Measurements from ENCODE around the gene NFKB2.

Gene NFKB2

DNA sequence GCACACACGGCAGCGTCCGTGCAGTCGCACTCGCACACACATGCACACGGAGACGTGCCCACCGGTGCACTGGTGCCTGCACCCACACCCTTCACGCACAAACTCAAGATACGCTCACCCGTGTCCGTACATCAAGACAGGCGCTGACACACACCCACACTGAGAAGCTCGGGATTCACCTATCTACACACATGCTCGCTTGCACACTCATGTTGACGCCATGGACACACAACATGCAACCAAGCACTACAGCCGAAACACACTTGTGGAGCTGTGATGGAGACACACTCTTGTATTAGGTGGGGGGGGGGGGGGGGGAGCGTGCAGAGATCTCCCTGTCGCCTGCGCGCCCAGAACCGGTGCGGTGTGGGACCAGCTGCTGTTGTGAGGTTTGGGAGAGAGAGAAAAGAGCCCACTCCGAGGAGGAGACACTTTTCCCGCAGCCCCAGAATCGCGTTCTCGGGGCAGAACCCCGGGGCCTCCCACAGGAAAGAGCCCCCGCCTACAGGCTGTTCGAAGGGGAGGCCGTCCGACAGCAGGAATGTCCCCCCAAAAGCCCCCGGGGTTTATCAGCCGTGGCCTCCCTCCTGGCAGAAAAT, 605 bp upstream of the NFKB2 start:
- DNase-seq (ENCODE audit: low spot score), result peak; percentile 42

DNA sequence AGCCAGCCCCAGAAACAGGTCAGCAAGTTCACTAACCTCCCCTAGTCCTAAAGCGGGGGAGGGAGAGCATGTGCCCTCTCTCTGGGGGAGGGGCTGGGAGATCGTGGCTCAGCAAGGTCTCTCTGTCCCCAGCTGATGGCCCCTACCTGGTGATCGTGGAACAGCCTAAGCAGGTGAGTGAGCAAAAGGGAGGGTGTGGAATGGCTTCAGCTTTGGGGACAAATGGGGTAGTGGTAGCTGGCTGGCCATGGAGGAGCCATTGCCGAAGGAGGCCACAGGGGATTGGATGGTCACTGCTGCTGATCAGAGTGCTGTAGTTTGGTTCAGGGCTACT, 779 bp downstream of the NFKB2 start:
- DNase-seq (ENCODE audit: low spot score), result no peak

- DNase-seq (ENCODE audit: low spot score), result no peak
Observed at GRCh38 chr10:102396730-102397151, 1.2 kb downstream of the NFKB2 start.

GRCh38 chr10:102397222-102398171, 2.0 kb downstream of the NFKB2 start:
- DNase-seq (ENCODE audit: low spot score), result no peak

GRCh38 chr10:102398172-102399020, 2.9 kb downstream of the NFKB2 start:
- DNase-seq (ENCODE audit: low spot score), result no peak

DNA sequence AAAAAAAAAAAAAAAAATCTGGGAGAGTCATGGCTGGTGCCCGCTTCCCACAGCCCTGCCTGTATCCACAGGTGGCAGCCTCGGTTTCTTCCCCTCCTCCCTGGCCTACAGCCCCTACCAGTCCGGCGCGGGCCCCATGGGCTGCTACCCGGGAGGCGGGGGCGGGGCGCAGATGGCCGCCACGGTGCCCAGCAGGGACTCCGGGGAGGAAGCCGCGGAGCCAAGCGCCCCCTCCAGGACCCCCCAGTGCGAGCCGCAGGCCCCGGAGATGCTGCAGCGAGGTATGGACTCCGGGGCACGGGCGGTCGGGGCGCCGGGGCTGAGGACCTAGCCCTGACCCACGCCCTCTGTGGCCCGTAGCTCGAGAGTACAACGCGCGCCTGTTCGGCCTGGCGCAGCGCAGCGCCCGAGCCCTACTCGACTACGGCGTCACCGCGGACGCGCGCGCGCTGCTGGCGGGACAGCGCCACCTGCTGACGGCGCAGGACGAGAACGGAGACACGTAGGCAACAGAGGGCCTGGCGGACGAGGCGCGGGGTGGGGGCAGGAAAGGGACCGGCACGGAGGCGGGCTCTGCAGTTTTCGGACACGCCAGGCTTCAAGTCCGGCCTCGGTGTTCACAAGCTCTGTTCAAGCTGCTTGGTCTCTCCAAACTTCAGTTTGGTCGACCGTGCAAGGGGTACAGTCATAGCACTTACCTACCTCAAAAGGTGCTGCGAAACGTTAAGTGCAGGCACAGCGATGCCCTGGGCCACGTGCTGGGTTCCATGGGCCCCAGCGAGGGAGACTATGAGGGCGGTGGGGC, 3.9 kb downstream of the NFKB2 start:
- DNase-seq (ENCODE audit: low spot score), result peak; percentile 93

DNA sequence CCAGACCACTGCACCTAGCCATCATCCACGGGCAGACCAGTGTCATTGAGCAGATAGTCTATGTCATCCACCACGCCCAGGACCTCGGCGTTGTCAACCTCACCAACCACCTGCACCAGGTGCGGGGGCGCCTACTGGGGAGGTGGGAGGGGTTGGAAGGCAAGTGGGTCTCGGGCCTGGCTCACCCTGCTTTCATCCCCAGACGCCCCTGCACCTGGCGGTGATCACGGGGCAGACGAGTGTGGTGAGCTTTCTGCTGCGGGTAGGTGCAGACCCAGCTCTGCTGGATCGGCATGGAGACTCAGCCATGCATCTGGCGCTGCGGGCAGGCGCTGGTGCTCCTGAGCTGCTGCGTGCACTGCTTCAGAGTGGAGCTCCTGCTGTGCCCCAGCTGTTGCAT, 4.6 kb downstream of the NFKB2 start:
- no peak for DNase-seq (ENCODE audit: low spot score)

GRCh38 chr10:102400598-102401341, 5.3 kb downstream of the NFKB2 start:
- no peak for DNase-seq (ENCODE audit: low spot score)

DNA sequence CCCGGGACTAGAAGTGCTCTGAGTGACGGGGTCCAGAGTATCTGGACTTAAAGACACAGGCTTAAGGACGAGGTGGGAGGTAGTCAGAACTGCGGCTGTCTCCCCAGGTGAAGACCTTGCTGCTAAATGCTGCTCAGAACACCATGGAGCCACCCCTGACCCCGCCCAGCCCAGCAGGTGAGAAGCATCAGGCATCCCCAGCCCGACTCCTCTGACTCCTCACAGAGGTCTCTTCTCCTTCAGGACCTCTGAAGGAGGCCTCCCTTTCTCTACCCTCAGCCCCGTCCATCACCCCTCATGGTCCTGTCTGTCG, 5.8 kb downstream of the NFKB2 start:
- DNase-seq (ENCODE audit: low spot score), result no peak

DNA sequence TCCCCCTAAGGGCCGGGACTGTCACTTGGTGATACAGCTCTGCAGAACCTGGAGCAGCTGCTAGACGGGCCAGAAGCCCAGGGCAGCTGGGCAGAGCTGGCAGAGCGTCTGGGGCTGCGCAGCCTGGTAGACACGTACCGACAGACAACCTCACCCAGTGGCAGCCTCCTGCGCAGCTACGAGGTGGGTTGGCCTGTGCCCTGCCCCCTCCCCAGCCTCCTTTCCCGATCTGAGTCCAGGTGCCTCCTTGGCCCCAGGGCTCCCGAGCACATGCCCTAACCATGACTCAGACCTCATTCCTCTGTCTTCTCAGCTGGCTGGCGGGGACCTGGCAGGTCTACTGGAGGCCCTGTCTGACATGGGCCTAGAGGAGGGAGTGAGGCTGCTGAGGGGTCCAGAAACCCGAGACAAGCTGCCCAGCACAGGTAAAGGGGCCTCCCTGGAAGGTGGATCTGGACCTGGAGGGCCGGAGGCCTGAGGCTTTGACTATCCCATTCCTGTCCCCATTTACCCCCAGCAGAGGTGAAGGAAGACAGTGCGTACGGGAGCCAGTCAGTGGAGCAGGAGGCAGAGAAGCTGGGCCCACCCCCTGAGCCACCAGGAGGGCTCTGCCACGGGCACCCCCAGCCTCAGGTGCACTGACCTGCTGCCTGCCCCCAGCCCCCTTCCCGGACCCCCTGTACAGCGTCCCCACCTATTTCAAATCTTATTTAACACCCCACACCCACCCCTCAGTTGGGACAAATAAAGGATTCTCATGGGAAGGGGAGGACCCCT, 6.4 kb downstream of the NFKB2 start:
- DNase-seq (ENCODE audit: low spot score), result no peak

DNA sequence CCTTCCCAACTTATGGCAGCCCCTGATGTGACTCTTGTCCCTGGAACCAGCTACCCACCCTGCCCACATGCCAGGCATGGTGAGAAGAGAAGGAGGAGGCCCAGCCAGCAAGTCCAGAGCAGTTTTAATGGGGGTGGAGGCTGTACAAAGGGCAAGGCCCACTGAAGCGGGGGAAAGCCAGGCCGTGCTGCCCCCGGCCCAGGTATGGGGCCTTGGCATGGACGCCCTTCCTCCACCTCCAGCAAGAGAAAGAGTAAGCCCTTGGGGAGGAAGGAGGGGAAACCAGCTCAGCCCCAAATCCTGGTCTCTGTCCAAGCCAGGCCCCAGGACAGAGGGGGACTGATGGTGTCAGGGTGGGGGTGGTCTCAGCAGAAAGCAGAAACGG, 7.0 kb downstream of the NFKB2 start:
- no peak for DNase-seq (ENCODE audit: low spot score)

DNA sequence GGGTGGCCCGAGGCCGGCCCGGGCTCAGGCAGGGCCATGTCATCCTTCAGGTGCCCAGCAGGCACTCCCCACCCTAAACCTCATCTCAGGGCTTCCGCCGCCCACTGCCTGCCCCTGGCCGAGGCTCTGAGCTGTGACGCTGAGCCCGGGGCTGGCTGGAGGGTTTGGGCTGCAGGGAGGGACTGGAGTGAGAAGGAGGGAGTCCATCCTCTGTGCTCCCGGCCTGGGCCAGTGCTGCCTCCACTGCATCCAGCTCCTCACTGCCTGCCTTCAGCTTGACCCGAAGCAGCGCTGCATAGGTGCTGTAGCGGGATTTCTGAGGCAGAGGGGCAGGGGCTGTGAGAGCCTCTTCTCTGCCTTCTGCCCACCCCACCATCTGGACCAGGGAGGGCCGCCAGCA, 7.6 kb downstream of the NFKB2 start:
- no peak for DNase-seq (ENCODE audit: low spot score)

DNA sequence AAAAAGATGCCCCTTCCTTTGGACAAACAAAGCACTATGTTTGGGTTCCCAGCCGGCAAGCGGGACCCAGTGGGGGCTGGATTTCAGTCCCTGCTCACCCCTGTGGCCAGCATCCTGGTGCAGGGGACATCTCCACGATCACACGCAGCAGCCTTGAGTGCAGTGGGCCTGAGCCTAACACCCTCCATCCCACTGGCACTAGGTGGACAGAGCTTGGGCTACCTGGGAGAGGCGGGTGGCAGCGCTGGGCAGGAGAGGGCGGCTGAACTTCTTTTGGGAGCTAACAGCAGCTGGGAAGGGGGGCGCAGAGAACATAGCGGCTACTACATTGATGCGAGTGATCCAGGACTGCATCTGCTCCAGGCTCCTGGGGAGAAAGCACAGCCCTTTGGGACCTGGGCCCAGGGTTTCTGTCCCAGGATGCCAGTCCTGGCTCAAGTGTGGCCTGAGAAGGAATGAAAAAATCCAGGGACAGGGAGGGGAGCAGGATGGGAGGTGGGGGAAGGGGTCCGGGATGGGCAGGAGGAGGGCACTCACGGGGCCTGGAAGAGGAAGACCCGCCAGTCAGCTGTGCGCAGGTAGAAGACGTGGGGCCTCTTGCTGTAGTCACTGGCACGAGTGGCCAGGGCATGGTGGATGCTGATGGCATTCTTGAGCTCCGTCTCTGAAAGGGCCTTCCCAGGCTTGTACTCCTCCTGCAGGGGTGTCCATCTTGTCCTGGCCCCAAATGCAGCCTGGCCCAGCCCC, 9.0 kb downstream of the NFKB2 start:
- DNase-seq (ENCODE audit: low spot score), result no peak

GRCh38 chr10:102405108-102405571, 9.6 kb downstream of the NFKB2 start:
- DNase-seq (ENCODE audit: low spot score), result no peak

DNA sequence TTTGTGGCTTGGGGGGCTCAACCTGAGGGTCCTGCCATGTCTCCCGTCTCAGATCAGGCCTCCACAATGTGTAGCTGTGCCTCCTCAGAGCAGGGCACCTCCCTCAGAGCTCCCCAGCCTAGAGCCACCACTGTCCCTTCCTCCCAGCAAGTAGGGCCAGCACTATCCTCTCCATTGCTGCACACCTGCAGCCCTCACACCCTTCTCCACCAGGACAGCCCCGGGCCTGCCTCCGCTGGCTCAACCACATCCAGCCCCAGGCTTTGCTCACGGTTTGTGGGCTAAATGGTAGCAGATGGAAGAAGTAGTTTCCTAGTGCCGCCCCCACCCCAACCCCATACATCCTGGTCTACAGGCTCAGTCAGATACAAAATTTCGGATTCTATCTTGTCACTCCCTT, 10.1 kb downstream of the NFKB2 start:
- DNase-seq (ENCODE audit: low spot score), result no peak

- DNase-seq (ENCODE audit: low spot score), result no peak
Observed at GRCh38 chr10:102406815-102407214, 11.3 kb downstream of the NFKB2 start.

GRCh38 chr10:102407425-102408130, 12.1 kb downstream of the NFKB2 start:
- DNase-seq (ENCODE audit: low spot score), result no peak

- DNase-seq (ENCODE audit: low spot score), result no peak
Observed at GRCh38 chr10:102408131-102408727, 12.7 kb downstream of the NFKB2 start.
